GM23248 (cell line): ENCODE data around the gene GPR27.

ENCODE experiments used
- EZH2 ChIP-seq: fragments of 200-600 bp; sonication (generic); IDR thresholded peaks from 2 replicates; pipeline ENCODE4 v1.6.1; 2018; ENCODE audit warnings: antibody characterized with exemption, mild to moderate bottlenecking; ENCODE audit not compliant: insufficient read depth, poor library complexity, severe bottlenecking
- EZH2phosphoT487 ChIP-seq: fragments of 200-600 bp; sonication (generic); IDR thresholded peaks from 2 replicates; pipeline ENCODE4 v1.6.1; 2018; ENCODE audit warnings: antibody characterized with exemption, moderate library complexity, mild to moderate bottlenecking, low read depth; ENCODE audit not compliant: insufficient read depth

DNA sequence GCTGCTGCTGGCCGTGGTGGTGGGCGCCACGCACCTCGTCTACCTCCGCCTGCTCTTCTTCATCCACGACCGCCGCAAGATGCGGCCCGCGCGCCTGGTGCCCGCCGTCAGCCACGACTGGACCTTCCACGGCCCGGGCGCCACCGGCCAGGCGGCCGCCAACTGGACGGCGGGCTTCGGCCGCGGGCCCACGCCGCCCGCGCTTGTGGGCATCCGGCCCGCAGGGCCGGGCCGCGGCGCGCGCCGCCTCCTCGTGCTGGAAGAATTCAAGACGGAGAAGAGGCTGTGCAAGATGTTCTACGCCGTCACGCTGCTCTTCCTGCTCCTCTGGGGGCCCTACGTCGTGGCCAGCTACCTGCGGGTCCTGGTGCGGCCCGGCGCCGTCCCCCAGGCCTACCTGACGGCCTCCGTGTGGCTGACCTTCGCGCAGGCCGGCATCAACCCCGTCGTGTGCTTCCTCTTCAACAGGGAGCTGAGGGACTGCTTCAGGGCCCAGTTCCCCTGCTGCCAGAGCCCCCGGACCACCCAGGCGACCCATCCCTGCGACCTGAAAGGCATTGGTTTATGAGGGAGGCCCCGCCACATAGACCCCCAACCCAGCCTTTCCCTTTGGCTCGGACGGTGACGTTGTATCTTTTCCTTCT, 1.1 kb downstream of the GPR27 start:
- TF ChIP-seq EZH2 (no peak), EZH2phosphoT487 (no peak)
